CD4-positive, alpha-beta T cell treated with Interleukin-6 at 100 ng/mL for 8 hours (primary cell): Measurements from ENCODE around the gene MME.

Source experiments
- DNase-seq: peaks from one replicate; pipeline ENCODE4 v3.0.0-alpha.2; 2020; ENCODE audit warnings: mixed read lengths, low spot score

MME gene

DNA sequence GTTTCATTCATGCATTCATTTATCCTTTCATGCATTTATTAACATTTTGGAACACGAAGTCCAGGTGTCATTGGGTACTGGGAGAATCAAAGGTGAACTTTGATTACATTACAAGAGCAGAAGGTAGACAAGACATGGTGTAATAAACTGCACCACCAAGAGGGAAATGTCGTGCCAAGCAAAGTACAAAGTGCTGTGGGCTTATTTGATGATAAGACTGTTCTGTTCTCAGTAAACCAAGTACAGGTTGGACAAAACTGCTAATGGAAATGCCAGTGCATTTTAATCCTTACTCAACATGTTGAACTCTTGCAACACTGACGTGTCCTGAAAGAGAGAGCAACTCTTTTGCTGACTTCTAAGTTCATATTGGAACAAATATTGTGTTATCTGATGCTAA lies 69.4 kb downstream of the MME start:
- DNase-seq, result no peak

DNA sequence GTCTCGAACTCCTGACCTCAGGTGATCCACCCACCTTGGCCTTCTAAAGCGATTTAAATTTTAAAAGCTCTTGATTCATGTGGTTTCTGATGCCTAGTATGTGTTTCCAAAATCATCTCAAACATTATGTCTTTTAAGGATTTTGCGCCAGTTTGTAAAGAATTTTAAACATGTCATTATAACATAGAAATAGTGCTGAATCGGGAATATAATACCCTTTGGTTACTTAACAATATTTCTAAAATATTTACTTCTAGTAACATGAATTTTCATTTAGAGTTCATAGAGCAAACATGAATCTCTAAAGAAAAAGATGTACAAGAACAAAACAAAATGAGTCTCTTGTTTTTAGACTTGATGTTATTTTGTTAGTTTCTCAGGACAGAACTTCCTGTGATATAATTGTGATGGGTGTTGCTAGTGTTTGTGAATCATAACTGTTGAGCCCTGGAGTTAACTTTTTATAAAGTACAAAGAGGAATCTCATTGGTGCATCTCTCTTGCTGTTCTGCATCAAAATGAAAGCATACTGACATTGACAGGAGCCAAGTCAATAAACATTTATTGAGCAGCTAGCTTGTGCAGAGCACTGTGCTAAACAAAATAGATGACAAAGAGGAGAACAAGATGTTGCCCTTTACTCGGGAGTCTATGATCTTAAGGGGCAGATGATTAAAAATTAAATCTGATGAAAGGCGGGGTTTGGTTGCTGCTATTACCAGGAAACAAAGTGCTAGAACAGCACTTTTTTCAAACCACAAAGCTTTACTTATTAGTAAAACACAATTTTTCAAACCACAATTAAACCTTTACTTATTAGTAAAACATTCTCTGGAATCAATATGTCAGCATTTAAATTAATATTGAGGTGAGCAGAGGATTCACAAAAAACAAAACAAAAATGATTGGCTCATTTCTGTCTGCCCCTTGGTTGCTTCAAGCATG lies 73.4 kb downstream of the MME start:
- no peak for DNase-seq

DNA sequence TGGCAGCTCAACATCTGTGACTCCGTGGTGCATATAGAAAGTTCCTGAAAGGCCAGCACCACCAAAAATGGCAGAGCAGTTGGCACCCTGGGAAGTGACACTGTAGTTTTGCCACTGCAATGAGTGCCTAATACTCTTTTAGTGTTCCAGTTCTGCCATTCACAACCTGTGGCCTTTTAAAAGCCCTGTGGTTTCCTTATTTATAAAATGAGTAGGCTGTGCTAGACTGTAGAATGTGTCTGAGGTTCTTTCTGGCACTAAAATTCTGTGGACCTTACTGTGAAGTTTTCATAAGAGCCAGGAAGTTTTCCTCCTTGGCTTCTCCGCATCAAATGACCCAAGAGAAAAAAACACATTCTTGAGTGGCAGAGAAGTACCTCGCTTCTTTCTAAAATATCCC lies 74.1 kb downstream of the MME start:
- no peak for DNase-seq

DNA sequence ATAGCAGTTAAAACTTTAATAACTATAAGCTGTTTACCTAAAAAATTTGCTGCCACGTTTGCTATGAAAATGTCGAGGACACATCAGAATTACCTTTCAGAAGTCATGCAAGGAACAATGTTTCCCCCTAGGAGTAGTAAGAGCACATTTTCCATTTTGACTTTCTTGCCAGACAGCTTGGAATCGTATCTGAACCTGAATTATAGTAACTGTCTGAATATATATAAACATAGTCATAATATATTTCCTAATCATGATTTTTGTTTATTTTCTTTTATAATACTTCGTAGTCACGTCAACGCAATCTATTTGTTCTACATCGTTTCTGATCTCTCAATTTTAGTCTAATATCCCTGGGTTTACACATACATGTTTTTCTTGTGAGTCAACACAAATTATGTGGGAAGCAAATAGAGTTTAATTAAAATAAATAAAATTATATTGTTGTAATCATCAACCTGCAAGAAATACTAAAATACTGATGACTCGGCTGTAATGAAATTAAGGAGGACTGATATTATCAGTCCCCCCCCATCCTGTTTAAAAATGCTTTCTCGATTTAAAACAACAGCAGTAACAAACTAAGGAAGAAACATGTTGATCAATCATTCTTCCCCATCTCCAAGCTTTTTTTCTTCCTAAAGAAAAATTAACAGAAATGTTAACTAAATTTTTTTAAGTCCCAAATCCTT lies 78.4 kb downstream of the MME start:
- DNase-seq, result no peak

DNA sequence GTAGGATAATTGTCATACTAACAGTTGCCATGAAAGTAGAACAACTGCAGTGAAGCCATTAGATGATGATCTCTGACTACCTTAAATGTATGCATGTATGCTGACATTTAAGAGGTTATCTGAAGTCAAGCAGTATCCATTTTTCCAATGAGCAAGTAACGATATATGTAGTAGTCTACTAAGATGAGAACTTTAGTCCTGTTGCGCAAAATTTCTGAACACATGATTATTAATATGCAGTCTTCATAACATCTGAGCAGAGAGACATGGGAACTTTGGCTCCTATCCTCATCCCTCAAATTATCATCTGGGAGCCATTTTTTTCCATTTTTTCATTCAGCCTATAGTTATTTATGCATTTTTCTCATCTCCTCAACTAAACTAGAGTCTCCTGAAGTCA lies 79.2 kb downstream of the MME start:
- no peak for DNase-seq

DNA sequence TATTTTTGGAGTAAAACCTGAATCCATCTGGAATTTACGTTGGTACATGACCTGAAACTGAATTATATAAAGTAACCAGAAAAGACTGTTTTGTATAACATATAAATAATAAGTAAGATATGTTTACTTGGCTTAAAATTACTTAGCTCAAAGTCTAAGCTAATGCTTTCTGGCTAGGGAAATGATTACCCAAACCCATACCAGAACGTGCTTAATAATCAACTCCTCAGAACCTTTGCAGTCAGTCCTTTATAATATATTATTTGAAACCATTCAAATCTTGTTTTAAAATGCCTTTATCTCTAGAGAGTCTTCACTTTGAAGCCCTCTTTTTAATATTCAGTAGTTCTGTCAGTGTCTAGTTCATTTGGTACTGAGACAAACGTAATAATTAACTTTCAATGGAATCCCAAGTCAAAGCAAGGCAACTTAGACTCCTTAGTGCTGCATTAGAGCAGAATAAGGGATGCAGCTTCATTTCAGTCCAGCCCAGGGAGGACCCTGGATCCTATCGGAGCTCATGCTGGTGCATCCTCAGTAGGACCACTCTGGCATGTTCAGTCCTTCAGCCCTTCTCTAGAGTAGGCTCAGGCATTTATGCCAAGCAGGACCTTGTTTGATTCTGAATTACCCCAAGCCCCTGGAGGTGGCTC lies 81.6 kb downstream of the MME start:
- no peak for DNase-seq

DNA sequence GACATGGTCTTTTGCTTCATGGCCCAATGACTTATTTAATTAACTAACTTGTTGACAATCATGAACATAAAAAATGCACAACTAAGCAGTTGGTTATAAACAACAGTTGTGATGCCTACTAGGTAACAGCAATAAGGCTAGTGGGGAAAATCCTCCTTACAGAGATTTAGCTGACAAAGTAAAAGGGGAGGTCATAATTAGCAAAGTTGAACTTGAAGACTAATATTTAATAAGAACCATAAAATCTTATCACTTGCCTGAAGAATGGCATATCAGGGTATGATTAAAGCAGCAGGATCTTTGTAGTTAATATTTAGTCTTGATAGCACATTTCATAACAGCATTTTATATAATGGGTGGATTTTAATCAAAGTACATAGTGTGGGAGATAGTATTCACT lies 84.2 kb downstream of the MME start:
- DNase-seq, result no peak

DNA sequence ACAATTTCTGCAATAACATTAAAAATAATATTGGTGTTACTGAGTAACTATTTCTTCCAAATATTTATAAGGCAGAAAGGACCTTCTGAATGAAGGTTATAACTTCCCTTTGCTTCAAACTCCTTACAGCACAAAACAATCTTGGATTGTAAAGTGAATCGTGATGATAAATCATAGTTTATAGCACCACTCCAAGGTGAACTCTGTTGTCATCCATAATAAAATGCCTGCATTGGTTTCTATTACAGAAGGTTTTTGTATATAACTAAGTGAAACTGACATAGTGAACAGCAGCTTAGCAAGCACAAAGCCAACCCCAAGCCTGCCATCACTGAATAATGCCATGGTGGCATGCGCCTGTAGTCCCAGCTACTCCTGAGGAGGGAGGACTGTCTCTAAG lies 86.3 kb downstream of the MME start:
- DNase-seq, result no peak

DNA sequence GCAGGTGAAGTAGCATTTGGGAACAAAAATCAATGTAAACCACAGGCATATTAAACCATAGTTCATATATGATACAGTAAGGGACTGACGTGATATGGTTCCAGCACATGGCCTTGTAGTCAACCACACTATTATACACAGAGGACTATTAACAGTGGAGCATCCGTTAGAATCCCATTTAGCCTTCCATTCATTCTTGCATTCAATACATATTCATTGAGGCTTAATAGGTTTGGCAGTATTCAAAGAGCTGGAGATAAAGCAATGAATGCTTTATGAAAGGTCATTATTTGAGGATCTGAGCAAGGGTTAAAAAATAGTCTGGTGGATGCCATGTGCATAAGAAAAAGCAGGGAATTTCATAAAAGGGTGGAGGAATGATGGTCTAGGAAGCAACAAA lies 89.1 kb downstream of the MME start:
- DNase-seq, result no peak

DNA sequence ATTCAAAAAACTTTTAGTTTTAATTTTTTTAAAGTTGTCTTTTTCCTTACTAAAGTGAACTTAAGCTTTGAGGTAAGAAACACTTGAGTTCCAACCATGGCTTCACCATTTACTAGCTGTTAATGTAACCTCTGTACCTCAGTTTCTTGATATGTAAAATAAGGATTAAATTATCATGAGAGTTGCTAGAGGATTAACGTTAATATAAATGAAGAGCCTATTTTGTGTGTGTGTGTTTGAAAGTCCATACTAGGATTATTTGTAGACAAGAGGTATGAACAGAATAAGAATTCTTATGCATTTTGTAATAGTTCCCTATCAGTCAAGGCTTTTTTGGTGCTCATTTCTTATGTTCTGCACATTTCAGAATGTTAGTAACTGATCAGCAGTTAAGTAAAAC lies 93.7 kb downstream of the MME start:
- no peak for DNase-seq

DNA sequence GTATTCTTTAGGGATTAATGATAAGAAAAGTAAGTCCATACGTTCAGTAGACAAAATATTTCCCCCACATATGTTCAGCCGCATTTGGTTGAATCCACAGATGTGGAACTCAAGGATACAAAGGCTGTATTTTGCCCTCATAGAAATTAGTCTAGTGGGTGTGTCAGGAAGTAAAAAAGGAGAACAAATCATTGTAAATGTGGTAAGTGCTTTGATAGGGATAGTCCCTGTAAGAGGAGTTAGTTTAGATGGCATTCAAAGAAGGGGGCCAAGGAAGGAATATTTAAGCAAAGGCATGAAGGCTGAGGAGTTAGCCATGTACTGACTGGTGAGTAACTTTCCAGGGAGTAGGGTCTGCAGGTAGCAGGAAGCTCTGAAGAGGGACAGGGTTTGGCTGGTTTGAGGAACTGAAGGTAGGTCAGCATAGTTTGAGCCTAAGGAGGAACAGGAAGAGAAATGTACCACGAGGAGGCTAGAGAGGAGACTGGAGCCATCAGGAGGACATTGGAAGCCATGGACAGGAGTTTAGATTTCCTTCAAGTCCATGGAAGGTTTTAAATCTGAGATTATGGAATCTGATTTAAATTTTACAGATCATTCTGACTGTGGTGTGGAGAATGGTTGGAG lies 98.8 kb downstream of the MME start:
- no peak for DNase-seq

DNA sequence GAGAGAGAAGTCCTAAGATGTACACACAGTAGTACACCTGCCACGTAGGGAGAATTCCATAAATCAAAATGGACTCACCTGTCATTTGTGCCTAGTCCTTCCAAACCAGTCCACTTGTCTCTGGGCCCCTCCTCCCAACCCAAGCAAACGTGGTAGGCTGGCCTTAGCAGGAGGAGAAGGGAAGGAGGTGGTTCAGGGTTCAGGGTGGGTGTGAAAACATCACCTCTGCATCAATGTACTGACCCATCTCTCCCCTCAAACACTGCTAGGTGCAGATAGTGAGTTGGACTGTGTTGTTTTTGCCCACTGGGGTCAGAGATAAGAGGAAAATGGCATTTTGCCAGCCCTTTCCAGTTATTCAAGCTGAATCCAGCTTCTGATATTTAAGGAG lies 99.3 kb downstream of the MME start:
- DNase-seq, result no peak

DNA sequence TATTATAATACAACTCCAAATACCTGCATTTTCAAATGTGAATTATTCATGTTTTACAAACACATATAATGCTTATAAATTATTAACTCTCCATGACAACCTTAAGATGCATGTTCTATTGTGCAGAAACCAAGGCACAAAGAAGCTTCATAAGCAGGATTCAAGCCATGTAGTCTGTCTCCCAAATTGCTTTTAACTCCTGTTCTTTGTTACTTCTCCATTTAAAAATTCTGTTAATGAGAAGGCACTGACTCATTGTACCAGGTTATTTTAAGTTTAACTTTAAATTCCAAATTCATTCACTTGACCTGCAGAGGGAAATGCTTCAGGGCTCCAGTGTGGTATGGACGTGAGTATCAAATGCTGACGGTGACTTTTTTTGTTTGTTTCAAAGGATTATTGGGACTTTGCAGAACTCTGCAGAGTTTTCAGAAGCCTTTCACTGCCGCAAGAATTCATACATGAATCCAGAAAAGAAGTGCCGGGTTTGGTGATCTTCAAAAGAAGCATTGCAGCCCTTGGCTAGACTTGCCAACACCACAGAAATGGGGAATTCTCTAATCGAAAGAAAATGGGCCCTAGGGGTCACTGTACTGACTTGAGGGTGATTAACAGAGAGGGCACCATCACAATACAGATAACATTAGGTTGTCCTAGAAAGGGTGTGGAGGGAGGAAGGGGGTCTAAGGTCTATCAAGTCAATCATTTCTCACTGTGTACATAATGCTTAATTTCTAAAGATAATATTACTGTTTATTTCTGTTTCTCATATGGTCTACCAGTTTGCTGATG lies 100.0 kb downstream of the MME start:
- no peak for DNase-seq

DNA sequence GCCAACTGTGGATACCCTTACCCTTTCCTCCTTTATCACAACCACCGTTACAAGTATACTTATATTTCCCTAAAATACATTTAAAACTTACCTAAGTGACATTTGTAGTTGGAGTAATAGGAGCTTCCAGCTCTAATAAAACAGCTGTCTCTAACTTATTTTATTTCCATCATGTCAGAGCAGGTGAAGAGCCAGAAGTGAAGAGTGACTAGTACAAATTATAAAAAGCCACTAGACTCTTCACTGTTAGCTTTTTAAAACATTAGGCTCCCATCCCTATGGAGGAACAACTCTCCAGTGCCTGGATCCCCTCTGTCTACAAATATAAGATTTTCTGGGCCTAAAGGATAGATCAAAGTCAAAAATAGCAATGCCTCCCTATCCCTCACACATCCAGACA lies 102.3 kb downstream of the MME start:
- DNase-seq, result no peak

DNA sequence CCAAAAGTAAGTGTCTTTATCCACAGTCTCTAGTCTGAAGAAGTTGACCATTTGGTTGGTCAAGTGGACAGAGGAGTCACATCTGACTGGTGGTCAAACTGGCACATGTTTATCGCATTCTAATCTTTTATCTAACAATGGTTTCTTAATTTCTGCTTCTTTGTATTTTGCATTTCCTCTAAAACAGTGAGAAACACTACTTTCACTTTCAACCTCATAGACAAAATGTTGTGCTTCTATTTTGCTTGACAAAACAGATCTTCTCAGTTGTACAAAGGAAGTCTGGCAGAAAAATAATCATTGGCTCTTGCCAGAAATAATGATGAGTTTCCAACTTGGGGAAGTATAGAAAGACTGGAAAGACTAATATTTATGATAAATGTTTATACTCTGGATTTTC lies 103.9 kb downstream of the MME start:
- DNase-seq, result no peak

DNA sequence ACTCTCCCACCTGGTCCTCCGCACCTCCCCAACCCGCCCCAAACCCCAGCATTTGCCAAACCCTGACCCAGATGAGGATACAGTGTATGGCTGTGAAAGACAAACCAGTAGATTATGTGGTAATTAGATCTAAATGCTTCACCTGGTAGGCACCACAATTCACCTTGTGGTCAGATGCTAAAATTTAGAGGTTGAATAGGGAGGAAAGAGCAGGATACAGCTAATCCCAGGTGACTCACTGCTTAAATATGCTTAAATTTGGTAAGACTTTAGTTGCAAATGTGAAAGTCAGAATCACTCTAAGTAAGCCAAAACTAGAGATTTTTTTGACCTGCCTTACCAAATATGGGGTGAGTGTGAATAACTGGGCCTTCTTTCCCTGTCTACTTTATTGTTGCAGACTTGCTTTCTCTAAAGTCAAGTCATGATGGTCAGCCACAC lies 105.5 kb downstream of the MME start:
- DNase-seq, result no peak

DNA sequence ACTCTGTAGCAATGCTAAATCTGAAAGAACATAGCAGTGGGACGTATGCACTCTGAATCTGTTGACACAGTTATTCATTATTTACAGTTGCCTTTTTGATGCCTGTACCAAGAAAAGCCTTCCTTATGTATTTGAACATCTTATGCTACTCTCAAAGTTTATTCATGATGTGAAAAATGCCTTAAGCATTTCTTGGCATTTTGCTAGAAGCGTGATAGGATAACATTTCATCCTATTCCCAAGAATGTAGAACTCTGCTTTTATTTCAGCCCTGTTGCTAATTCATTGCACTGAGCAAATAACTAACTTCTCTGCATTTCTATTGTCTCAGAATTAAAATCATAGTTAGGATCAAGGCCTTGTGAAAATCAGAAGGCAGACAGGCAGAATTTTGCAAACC lies 107.9 kb downstream of the MME start:
- DNase-seq, result no peak

DNA sequence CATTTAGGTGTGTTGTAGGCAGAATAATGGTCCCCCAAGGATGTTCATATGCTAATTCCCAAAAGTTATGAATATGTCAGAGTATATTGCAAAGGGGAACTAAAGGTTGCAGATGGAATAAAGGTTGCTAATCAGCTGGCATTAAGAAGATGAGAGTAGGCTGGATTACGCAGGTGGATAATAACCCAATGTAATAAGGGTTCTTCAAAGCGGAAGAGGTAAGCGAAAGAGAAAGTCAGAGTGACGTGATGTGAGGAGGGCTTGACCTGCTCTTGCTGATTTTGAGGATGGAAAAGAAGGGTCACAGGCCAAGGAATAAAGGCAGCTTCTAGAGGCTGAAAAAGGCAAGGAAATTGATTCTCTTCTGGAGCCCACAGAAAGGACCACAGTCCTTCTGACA lies 109.4 kb downstream of the MME start:
- DNase-seq, result no peak

DNA sequence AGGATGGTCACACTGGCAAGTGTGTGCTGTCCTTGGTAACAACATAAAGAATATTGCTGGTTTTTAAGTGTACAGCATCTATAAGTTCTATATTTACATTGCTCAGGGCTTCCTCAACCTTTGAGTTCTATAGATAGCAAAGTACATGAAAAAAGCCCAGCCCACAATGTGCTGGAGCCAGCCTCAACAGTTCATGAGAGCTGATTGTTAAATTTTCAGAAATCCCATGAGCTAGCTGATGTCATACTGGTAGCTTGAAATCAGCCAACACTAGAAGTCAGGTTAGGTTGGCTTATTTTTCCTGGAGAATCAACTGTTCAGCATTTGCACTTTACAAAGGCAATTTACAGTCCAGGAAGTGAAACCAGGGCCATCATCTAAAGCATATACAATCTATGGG lies 110.6 kb downstream of the MME start:
- no peak for DNase-seq

DNA sequence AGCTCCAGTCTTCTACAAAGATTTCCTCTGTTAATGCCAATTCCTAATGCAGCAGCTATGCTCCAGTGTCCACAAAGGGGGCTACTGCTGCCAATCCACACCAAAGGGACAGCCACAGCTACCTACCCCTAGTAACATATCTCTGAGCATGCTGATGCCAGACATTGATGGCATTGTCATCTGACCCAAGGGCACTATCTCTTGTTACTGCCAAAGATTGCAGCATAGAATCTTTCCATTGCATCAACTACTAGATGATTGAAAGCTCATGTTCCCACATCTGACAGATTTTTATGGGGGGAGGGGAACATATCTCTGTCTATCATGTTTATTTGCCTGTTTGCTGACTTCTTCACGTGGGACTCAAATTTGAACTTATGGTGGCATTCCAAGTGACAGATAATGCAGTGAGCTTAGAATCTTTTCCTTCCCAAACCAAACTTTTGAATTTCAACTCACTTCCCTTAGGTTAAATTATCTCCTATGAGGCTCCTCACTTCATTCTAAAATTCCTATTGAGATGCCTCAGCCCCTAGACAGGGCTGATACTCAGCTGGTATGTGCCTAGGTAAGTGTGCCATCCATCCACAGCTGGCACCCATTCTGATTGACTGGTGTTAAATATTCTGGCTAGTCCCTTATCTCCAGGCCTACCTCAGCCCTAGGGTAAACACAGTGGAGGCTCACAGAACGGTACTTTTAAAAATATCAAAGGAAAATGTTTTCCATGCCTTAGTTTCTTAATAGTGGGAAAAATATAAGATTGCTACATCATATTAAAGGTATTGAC lies 113.0 kb downstream of the MME start:
- DNase-seq, result no peak

DNA sequence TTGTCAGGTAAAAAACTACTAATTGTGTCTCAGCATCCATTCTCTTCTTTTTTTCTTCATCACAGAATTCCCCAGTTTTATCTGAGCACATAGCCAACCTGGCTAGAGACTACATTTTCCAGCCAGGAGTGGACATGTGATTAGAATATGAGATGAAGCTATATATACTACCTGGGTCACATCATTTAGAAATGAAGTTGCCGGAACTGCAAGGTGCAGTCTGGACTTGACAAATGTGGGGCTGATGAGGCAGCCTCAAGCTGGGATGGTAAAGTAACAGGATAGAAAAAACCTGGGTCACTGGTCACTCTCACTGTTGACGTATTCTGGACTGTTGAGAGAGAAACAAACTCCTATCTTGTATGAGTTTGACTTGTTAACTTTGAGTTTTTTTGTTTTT lies 113.7 kb downstream of the MME start:
- DNase-seq, result no peak
